HepG2 (cell line): Measurements from ENCODE around the gene CSTB. TPM values are rescaled to one million over a fixed set of nuclear protein-coding genes. Genes with fewer than 3 reads are reported as not detected.

ENCODE experiments used
- ATF6 ChIP-seq: sonication (generic); formaldehyde crosslinking; conservative IDR thresholded peaks from 2 replicates; pipeline ENCODE4 v1.4.0; 2020; ENCODE audit warnings: missing genetic modification reagents
- FOXM1 ChIP-seq: sonication (generic); formaldehyde crosslinking; IDR thresholded peaks from 2 replicates; pipeline ENCODE4 v1.5.0; 2020; ENCODE audit warnings: missing genetic modification reagents
- FOXP4 ChIP-seq: sonication (generic); formaldehyde crosslinking; IDR thresholded peaks from 2 replicates; pipeline ENCODE4 v1.4.0; 2020; ENCODE audit warnings: missing genetic modification reagents
- GPBP1L1 ChIP-seq: sonication (generic); formaldehyde crosslinking; IDR thresholded peaks from 2 replicates; pipeline ENCODE4 v1.5.0; 2020; ENCODE audit warnings: mild to moderate bottlenecking, missing genetic modification reagents
- NCOA2 ChIP-seq: sonication (generic); formaldehyde crosslinking; IDR thresholded peaks from 2 replicates; pipeline ENCODE4 v1.8.0; 2022; ENCODE audit warnings: inconsistent platforms
- NFE2 ChIP-seq: sonication (generic); formaldehyde crosslinking; IDR thresholded peaks from 2 replicates; pipeline ENCODE4 v1.4.0; 2020; ENCODE audit warnings: missing genetic modification reagents
- PRMT3 ChIP-seq: sonication (generic); formaldehyde crosslinking; IDR thresholded peaks from 2 replicates; pipeline ENCODE4 v1.8.1; 2022; ENCODE audit warnings: low read depth, mild to moderate bottlenecking, moderate library complexity, missing genetic modification reagents, borderline replicate concordance
- RFX5 ChIP-seq: IDR thresholded peaks from 2 replicates; pipeline ENCODE4 v1.6.1; 2011; ENCODE audit warnings: low read depth, low read length, improper control_type of control experiment
- SNAPC5 ChIP-seq: sonication (generic); formaldehyde crosslinking; IDR thresholded peaks from 2 replicates; pipeline ENCODE4 v1.8.1; 2023; ENCODE audit warnings: mild to moderate bottlenecking, missing genetic modification reagents, borderline replicate concordance
- SOX5 ChIP-seq: IDR thresholded peaks from 2 replicates; pipeline ENCODE4 v1.6.1; 2016; ENCODE audit warnings: borderline replicate concordance
- TIGD3 ChIP-seq: sonication (generic); formaldehyde crosslinking; IDR thresholded peaks from 2 replicates; pipeline ENCODE4 v1.5.1; 2020; ENCODE audit warnings: mild to moderate bottlenecking, missing genetic modification reagents, borderline replicate concordance
- TMF1 ChIP-seq: sonication (generic); formaldehyde crosslinking; IDR thresholded peaks from 2 replicates; pipeline ENCODE4 v1.8.1; 2022; ENCODE audit warnings: low read depth, missing genetic modification reagents
- TOE1 ChIP-seq: sonication (generic); formaldehyde crosslinking; IDR thresholded peaks from 2 replicates; pipeline ENCODE4 v1.4.0; 2020; ENCODE audit warnings: mild to moderate bottlenecking, missing genetic modification reagents
- ZFP90 ChIP-seq: sonication (generic); formaldehyde crosslinking; IDR thresholded peaks from 2 replicates; pipeline ENCODE4 v1.8.0; 2022; ENCODE audit warnings: missing genetic modification reagents, mild to moderate bottlenecking, inconsistent platforms, borderline replicate concordance
- ZMAT5 ChIP-seq: sonication (generic); formaldehyde crosslinking; IDR thresholded peaks from 2 replicates; pipeline ENCODE4 v1.5.0; 2020; ENCODE audit warnings: mild to moderate bottlenecking, low read depth, missing genetic modification reagents, borderline replicate concordance
- ZNF329 ChIP-seq: sonication (generic); formaldehyde crosslinking; IDR thresholded peaks from 2 replicates; pipeline ENCODE4 v1.9.0; 2021; ENCODE audit warnings: low read depth, mild to moderate bottlenecking, missing genetic modification reagents
- ZNF431 ChIP-seq: sonication (generic); formaldehyde crosslinking; IDR thresholded peaks from 2 replicates; pipeline ENCODE4 v1.9.0; 2022; ENCODE audit warnings: missing genetic modification reagents, low read depth, mild to moderate bottlenecking, borderline replicate concordance
- ZNF512 ChIP-seq: sonication (generic); formaldehyde crosslinking; IDR thresholded peaks from 2 replicates; pipeline ENCODE4 v1.4.0; 2020; ENCODE audit warnings: mild to moderate bottlenecking, missing genetic modification reagents
- ZNF550 ChIP-seq: sonication (generic); formaldehyde crosslinking; IDR thresholded peaks from 2 replicates; pipeline ENCODE4 v1.4.0; 2020; ENCODE audit warnings: mild to moderate bottlenecking, missing genetic modification reagents, borderline replicate concordance
- ZNF776 ChIP-seq: sonication (generic); formaldehyde crosslinking; IDR thresholded peaks from 2 replicates; pipeline ENCODE4 v1.4.0; 2020; ENCODE audit warnings: mild to moderate bottlenecking, missing genetic modification reagents
- polyA plus RNA-seq, 8 experiments: library from polyadenylated mRNA; depleted of rRNA in 3 of 8; stranded (reverse) in 7 of 8; unstranded in 1 of 8; fragments of >200 nt; fragmentation: Illumina TruSeq in 4 of 8; extraction: Trizol in 4 of 8; gene quantifications; 2 replicates each; pipeline versions ENCODE4 v1.2.1 to v1.2.3, GENCODE V29; 2011 to 2016; ENCODE audit warnings: low read depth in 4 of 8, missing spikeins in 1 of 8, mixed read lengths in 1 of 8; ENCODE audit not compliant: insufficient read depth in 1 of 8
- total RNA-seq, 5 experiments: library from RNA; depleted of rRNA; stranded (reverse); fragments of >200 nt; fragmentation: Illumina TruSeq; extraction: Trizol; gene quantifications; 2 replicates each; pipeline ENCODE4 v1.2.3, GENCODE V29; 2016; ENCODE audit warnings: low read depth in 1 of 5

The CSTB gene
- total and polyA plus RNA-seq, 2 of the 13 experiments (the other 11 are each of a cell fraction or from before 2014, with no cell fraction given), result 11.7 to 94.1 TPM

GRCh38 chr21:43783098-43783700 lies 7.1 kb upstream of the CSTB start (continued):
- TF ChIP-seq ZNF550 (CRISPR knock-in tag) (0 out of 2 replicates have a peak, but pooled peaks have one; percentile 45), ZNF512 (no peak), FOXM1 (no peak), SOX5 (CRISPR knock-in tag) (peak; percentile 90), TMF1 (CRISPR knock-in tag) (peak; percentile 87), ZFP90 (CRISPR knock-in tag) (no peak), FOXP4 (CRISPR knock-in tag) (peak; percentile 80), NCOA2 (CRISPR knock-in tag) (peak; percentile 90), GPBP1L1 (CRISPR knock-in tag) (no peak), ZNF329 (CRISPR knock-in tag) (peak; percentile 42; the same call in 1 of the 2 replicates), TOE1 (CRISPR knock-in tag) (0 out of 2 replicates have a peak, but pooled peaks have one; percentile 80), ZMAT5 (CRISPR knock-in tag) (no peak), PRMT3 (CRISPR knock-in tag) (no peak), RFX5 (no peak), ATF6 (CRISPR knock-in tag) (no peak), SNAPC5 (CRISPR knock-in tag) (no peak), NFE2 (CRISPR knock-in tag) (0 out of 2 replicates have a peak, but pooled peaks have one; percentile 23), ZNF776 (CRISPR knock-in tag) (peak; percentile 38; the same call in 1 of the 2 replicates), TIGD3 (CRISPR knock-in tag) (peak; percentile 61; the same call in 1 of the 2 replicates), ZNF431 (CRISPR knock-in tag) (0 out of 2 replicates have a peak, but pooled peaks have one; percentile 50)
